Heart right ventricle (tissue), 16 donors: Measurements from ENCODE around the gene ACOXL. TPM values are rescaled to one million over a fixed set of nuclear protein-coding genes. Genes with fewer than 3 reads are reported as not detected.

Experiments used
- ATAC-seq, 8 donors: fragments of 200-7000 bp; cut with Tn5 transposase; one replicate each; pipeline ENCODE4 v1.9.1; 2020; ENCODE audit warnings: mild to moderate bottlenecking in 8 of 8, moderate library complexity in 8 of 8, moderate number of reproducible peaks in 1 of 8
- DNase-seq, 2 donors: peaks; one replicate each; pipeline ENCODE4 v3.0.0-alpha.2; 2020
- H3K27ac ChIP-seq, 10 donors: fragments of 200-600 bp; sonication (generic) in 2 of 10; one replicate each; pipeline versions ENCODE4 v1.5.0 to v1.8.0; 2020 to 2022; ENCODE audit warnings: mild to moderate bottlenecking in 3 of 10
- H3K27me3 ChIP-seq, 7 donors: fragments of 200-600 bp; one replicate each; pipeline ENCODE4 v1.8.0; 2021 to 2022; ENCODE audit warnings: mild to moderate bottlenecking in 2 of 7
- H3K36me3 ChIP-seq, 9 donors: fragments of 200-600 bp; sonication (generic) in 1 of 9; one replicate each; pipeline versions ENCODE4 v1.5.0 to v1.8.0; 2020 to 2022; ENCODE audit warnings: mild to moderate bottlenecking in 2 of 9
- H3K4me1 ChIP-seq, 9 donors: fragments of 200-600 bp; sonication (generic) in 1 of 9; one replicate each; pipeline versions ENCODE4 v1.5.0 to v1.8.0; 2020 to 2022; ENCODE audit warnings: mild to moderate bottlenecking in 4 of 9
- H3K4me3 ChIP-seq, 10 donors: fragments of 200-600 bp; sonication (generic) in 2 of 10; one replicate each; pipeline versions ENCODE4 v1.5.0 to v1.8.0; 2020 to 2022; ENCODE audit warnings: mild to moderate bottlenecking in 7 of 10, moderate library complexity in 2 of 10
- H3K9me3 ChIP-seq, 11 donors: fragments of 200-600 bp in 10 of 11; sonication (generic) in 2 of 11; one replicate each; pipeline versions ENCODE4 v1.5.0 to v1.8.0; 2013 to 2022; ENCODE audit warnings: mild to moderate bottlenecking in 2 of 11, control low read depth in 1 of 11, moderate library complexity in 1 of 11
- CTCF ChIP-seq, 9 donors: fragments of 200-600 bp; sonication (generic) in 2 of 9; IDR thresholded peaks; one replicate each; pipeline versions ENCODE4 v1.5.0 to v1.8.0; 2021 to 2022; ENCODE audit warnings: antibody characterized with exemption in 9 of 9, mild to moderate bottlenecking in 5 of 9, moderate library complexity in 1 of 9
- whole genome bisulfite sequencing, 2 donors: extraction: QIAGEN DNeasy Blood & Tissue Kit; methylation state at CpG; one replicate each; pipeline ENCODE4 v1.1.7; 2013; ENCODE audit warnings: inconsistent platforms in 1 of 2; 5-methylcytosine and 5-hydroxymethylcytosine counted together
- intact Hi-C, 10 donors: fragments of 100-400 bp; cut with DNase I; formaldehyde crosslinking; loops; one replicate each; pipeline versions ENCODE4 v1.11.1 to v1.14.2; 2022
- polyA plus RNA-seq, 2 donors: library from polyadenylated mRNA; stranded (reverse); fragments of 200-250 nt; gene quantifications; one replicate each; pipeline ENCODE4 v1.2.3, GENCODE V29; 2013
- total RNA-seq, 10 donors: library from RNA; stranded (reverse); fragmentation: NEBNext Ultra II Directional in 3 of 10; extraction: Animal tissue kit (Norgen Biotek cat#: 25700) in 3 of 10; gene quantifications; one replicate each; pipeline versions ENCODE4 v1.2.1 to v1.2.4, GENCODE V29; 2021 to 2023
- donor health status: Arrhythmogenic right ventricular cardiomyopathy.
- donor health status: ischemic (EF 13 %, LVEDD 7.1; RV severe dilation, severe dysfunction).
- donor health status: healthy with polysubstance abuse.
- donor health status: DM: no; HTN: yes; CAD: no.
- donor health status: DM: no; HTN: no; CAD: no.
- donor health status: ischemic (EF 25% LVEDD 6.9; RV normal size, moderate dysfunction).
- donor health status: ischemic (EF 25% LVEDD 5.7; RV mildly dilated, moderate dysfunction).
- donor health status: healthy.
- donor health status: DM: yes; HTN: yes; CAD: no.
- donor health status: Ischemic cardiomyopathy.
- donor health status: ischemic (EF 35%, LVEDD 5.7; RV mildly dilated, moderate dysfunction).
- donor health status: nonischemic (EF 11% LVEDD 7.7; RV severe dilation, severe dysfunction).
- donor health status: DM: yes; HTN: yes; CAD: no.
- donor health status: PGD.
- donor health status: ischemic (EF 29% LVEDD 5.4; RV normal size, mild dysfunction).
- donor health status: nonischemic (EF 23%, LVEDD 6.1; RV moderate dilation, normal function).

ACOXL gene
- total and polyA plus RNA-seq, 12 donors = not detected

DNA sequence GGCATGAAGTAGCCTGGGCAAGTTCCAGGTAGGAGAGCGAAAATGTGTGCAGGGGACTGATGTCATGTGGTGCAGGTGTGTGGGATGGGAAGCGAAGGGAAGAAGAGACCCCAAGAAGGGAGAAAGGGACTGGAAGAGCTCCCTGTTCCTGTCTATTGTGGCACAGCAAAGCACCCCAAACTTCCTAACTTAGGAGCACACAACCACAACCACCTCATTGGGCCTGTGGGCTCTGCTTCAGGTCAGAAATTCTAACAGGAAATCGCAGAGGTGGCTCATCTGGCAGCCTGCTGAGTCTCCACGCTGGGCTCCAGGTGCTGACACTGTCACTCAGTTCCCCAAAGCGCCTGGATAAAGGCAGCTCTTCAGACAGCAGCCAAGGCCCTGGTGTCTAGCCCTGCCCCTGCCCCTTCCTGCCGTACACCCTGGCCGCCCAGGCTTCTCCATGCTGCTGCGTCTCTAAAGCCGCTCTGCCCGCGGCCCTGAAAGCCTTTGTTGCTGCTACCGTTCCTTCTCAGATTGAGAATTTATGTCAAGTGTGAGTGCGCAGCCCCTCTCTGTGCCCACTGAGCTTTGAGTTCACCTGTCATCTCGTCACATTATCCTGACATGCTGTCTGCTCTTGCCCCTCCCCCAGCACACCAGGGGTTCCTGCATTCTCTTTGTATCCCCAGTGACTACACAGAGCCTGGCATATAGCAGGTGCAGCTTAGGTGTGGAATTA, 248.1 kb downstream of the ACOXL start:
- no peak overlapping the region for H3K4me3 ChIP-seq
- no peaks in the 10 kb centered on the region for H3K36me3 ChIP-seq
- ATAC-seq (peak in 6 of 8 donors; percentile 39 to 72 (median 58)), DNase-seq (no peak)
- H3K27me3 ChIP-seq = no peaks in the 10 kb centered on the region
- peaks cover 0 to 15% (median 7%) of the 10 kb centered on the region in 9 donors for H3K4me1 ChIP-seq
- intact Hi-C loops = loop anchor here in 1 of 10 donors (10.0 kb wide), 1 partner anchor 56 kb away; no protein-coding TSS in a partner anchor
- H3K9me3 ChIP-seq = no peaks in the 10 kb centered on the region
- 59 to 67% methylated on average over 14 of the region's 14 CpGs for WGBS, 2 donors
- H3K27ac ChIP-seq = no peak overlapping the region
- no peak for TF ChIP-seq CTCF (IDR thresholded peaks at IDR 0.05)

DNA sequence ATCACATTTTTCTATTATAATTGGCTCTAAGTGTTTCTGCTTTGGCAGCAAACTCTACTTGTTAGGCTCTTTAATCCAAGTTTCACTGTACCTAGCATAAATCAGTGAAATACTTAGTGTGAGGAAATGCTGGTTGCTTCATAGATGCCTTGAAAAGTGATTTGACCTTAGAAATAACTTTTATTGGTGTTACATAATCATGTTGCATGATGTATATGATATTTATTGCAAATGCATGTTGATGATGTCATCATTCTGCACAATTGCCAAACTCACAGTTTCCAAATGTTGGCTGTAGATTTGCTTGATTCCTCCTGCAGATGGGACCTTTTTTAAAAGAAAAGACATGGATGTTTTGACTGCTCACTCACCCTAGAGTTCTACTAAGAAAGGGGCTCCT, 250.8 kb downstream of the ACOXL start:
- Histone ChIP-seq H3K9me3 (no peaks in the 10 kb centered on the region), H3K4me1 (peaks cover 0 to 15% (median 7%) of the 10 kb centered on the region in 9 donors), H3K4me3 (no peak overlapping the region), H3K27me3 (no peaks in the 10 kb centered on the region), H3K36me3 (no peaks in the 10 kb centered on the region), H3K27ac (no peak overlapping the region)
- DNase-seq (no peak), ATAC-seq (no peak)
- intact Hi-C loops = loop anchor here in 1 of 10 donors (10.0 kb wide), 1 partner anchor 58 kb away; no protein-coding TSS in a partner anchor
- no peak for TF ChIP-seq CTCF (IDR thresholded peaks at IDR 0.05)

DNA sequence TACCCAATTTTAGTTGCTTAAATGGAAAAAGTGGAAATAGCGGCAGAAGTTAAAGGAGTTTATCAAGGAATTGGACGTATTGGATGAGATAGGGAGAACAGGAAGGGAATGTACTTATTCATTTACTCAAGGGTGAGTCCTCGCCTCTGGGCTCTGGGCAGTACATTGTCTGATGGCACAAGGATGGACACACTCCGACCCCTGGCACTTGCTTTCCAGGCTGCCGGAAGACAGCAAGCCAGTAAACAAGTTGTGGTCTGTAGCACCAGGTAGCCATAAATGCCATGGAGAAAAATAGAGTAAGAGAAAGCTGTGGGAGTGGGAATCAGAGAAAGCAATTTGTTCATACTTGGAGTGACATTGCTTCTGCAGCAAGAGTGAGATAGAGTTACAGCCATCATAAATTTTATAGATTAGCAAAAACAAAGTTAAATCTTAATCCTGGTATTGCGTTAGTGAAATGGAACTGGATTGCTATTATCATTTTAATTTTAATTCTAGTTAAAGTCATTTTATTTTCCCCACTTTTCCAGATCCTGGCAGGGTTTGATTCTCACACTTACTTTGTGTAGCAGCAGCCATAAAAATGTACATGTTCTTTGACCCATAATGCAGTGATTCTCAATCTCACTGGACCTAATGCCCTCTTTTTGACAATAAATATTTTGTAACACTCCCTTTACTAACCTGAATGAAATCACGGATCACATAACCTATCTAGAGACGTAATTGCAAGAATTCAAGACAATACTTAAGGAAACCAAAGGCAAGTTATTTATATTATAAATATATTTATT, 252.5 kb downstream of the ACOXL start:
- Histone ChIP-seq H3K27me3 (no peaks in the 10 kb centered on the region), H3K27ac (no peak overlapping the region), H3K36me3 (no peaks in the 10 kb centered on the region), H3K4me3 (no peak overlapping the region), H3K9me3 (no peaks in the 10 kb centered on the region), H3K4me1 (peaks cover 0 to 5% (median 0%) of the 10 kb centered on the region in 9 donors)
- ATAC-seq (no peak), DNase-seq (no peak)
- intact Hi-C loops = loop anchor here in 1 of 10 donors (10.0 kb wide), 1 partner anchor 60 kb away; no protein-coding TSS in a partner anchor
- 66 to 81% methylated on average over 8 of the region's 8 CpGs for WGBS, 2 donors
- TF ChIP-seq CTCF (IDR thresholded peaks at IDR 0.05) = no peak

GRCh38 chr2:110990440-110990839, 258.1 kb downstream of the ACOXL start:
- ATAC-seq (no peak), DNase-seq (no peak)
- no peaks in the 10 kb centered on the region for H3K36me3 ChIP-seq
- TF ChIP-seq CTCF (IDR thresholded peaks at IDR 0.05) = no peak
- H3K4me1 ChIP-seq = peaks cover 0 to 17% (median 0%) of the 10 kb centered on the region in 9 donors
- peaks cover 0 to 17% (median 0%) of the 10 kb centered on the region in 11 donors for H3K9me3 ChIP-seq
- H3K27ac ChIP-seq = no peak overlapping the region
- no peak overlapping the region for H3K4me3 ChIP-seq
- WGBS, 2 donors = 93 to 98% methylated on average over 2 of the region's 2 CpGs
- peaks cover 0 to 5% (median 0%) of the 10 kb centered on the region in 7 donors for H3K27me3 ChIP-seq
- intact Hi-C loops = no loop called here
